Activated CD8-positive, alpha-beta memory T cell treated with anti-CD3 and anti-CD28 coated beads for 4 hours (primary cell): ENCODE data around the gene HEG1.
"Not testable (repeated sequence)": the region's sequence is repeated elsewhere in the genome, so short reads cannot be mapped to it uniquely, and the experiment has no call there.

Experiments used
- DNase-seq, 2 donors: peaks; one replicate each; pipeline ENCODE4 v3.0.0-alpha.2; 2020; ENCODE audit warnings: low read depth in 2 of 2

The HEG1 gene

GRCh38 chr3:124986192-124987143 is 69.3 kb downstream of the HEG1 start:
- no peak for DNase-seq

GRCh38 chr3:124985349-124985748 is 70.4 kb downstream of the HEG1 start:
- DNase-seq = no peak

- no peak for DNase-seq
Measured at GRCh38 chr3:124984754-124985153, 71.0 kb downstream of the HEG1 start.

GRCh38 chr3:124982855-124983254 is 72.9 kb downstream of the HEG1 start:
- no peak for DNase-seq

- no peak for DNase-seq
Measured at GRCh38 chr3:124981472-124981871, 74.3 kb downstream of the HEG1 start.

GRCh38 chr3:124978627-124979026 is 77.2 kb downstream of the HEG1 start:
- no peak for DNase-seq

- no peak for DNase-seq
Measured at GRCh38 chr3:124976383-124976782, 79.4 kb downstream of the HEG1 start.

- DNase-seq = no peak
Measured at GRCh38 chr3:124974691-124975090, 81.1 kb downstream of the HEG1 start.

- no peak for DNase-seq
Measured at GRCh38 chr3:124973290-124973689, 82.5 kb downstream of the HEG1 start.

- no peak for DNase-seq
Measured at GRCh38 chr3:124972457-124972856, 83.3 kb downstream of the HEG1 start.

- DNase-seq = no peak
Measured at GRCh38 chr3:124969963-124970722, 85.7 kb downstream of the HEG1 start.

- no peak for DNase-seq
Measured at GRCh38 chr3:124969190-124969589, 86.6 kb downstream of the HEG1 start.

GRCh38 chr3:124967964-124968363 is 87.8 kb downstream of the HEG1 start:
- DNase-seq = no peak

- DNase-seq = no peak
Measured at GRCh38 chr3:124966521-124967445, 89.0 kb downstream of the HEG1 start.

GRCh38 chr3:124965413-124965812 is 90.4 kb downstream of the HEG1 start:
- no peak for DNase-seq

GRCh38 chr3:124964387-124964786 is 91.4 kb downstream of the HEG1 start:
- DNase-seq = no peak

GRCh38 chr3:124963755-124964154 is 92.0 kb downstream of the HEG1 start:
- DNase-seq = no peak

GRCh38 chr3:124962403-124962940 is 93.3 kb downstream of the HEG1 start:
- DNase-seq = no peak

- no peak for DNase-seq
Measured at GRCh38 chr3:124960698-124961097, 95.1 kb downstream of the HEG1 start.

- no peak for DNase-seq
Measured at GRCh38 chr3:124960105-124960504, 95.7 kb downstream of the HEG1 start.

- not testable (repeated sequence) for DNase-seq
Measured at GRCh38 chr3:124957951-124958350, 97.8 kb downstream of the HEG1 start.
